Caco-2 (cell line): ENCODE data around the gene CELF5. TPM values are rescaled to one million over a fixed set of nuclear protein-coding genes. Genes with fewer than 3 reads are reported as not detected.
"Not testable (repeated sequence)": the region's sequence is repeated elsewhere in the genome, so short reads cannot be mapped to it uniquely, and the experiment has no call there.

Experiments used
- BruUV-seq: library from RNA; stranded (reverse); fragments of 400-500 nt; replicated peaks from 2 replicates; lab custom pipeline; 2021; lab: Mats Ljungman, UMichigan
- CTCF ChIA-PET: fragments of 300-600 bp; sonication (Branson Sonifier 250); formaldehyde crosslinking; loops from one replicate; lab custom pipeline; 2022; ENCODE audit warnings: antibody characterized with exemption; lab: Charles Lee
- POLR2A ChIA-PET: fragments of 300-600 bp; sonication (Branson Sonifier 250); formaldehyde crosslinking; loops from one replicate; lab custom pipeline; 2022; ENCODE audit warnings: antibody characterized with exemption; lab: Charles Lee
- DNase-seq, 2 experiments: peaks; one replicate each; pipeline versions ENCODE4 v3.0.0 to v3.0.0-alpha.2; 2020 to 2022
- H3K27me3 ChIP-seq: replicated peaks from 2 replicates; pipeline ENCODE4 v1.6.0; 2011; ENCODE audit warnings: low read length; ENCODE audit not compliant: control insufficient read depth, insufficient read depth
- H3K36me3 ChIP-seq: 2 replicates; pipeline ENCODE4 v1.5.1; 2011; ENCODE audit warnings: low read length; ENCODE audit not compliant: control insufficient read depth, insufficient read depth
- H3K4me1 ChIP-seq: fragments of 250-450 bp; sonication (Bioruptor Pico); 2 replicates; pipeline ENCODE4 v1.5.1; 2020; ENCODE audit warnings: mild to moderate bottlenecking
- H3K4me3 ChIP-seq: 2 replicates; pipeline ENCODE4 v1.5.1; 2011; ENCODE audit warnings: low read depth, mild to moderate bottlenecking, control low read depth, low read length
- H3K9me3 ChIP-seq: fragments of 250-450 bp; sonication (Bioruptor Pico); 2 replicates; pipeline ENCODE4 v1.5.1; 2020; ENCODE audit warnings: mild to moderate bottlenecking, moderate library complexity
- H3K27ac Mint-ChIP-seq: one replicate; pipeline ENCODE4 v1.8.0; 2022; ENCODE audit warnings: mixed read lengths; ENCODE audit not compliant: unreplicated experiment
- H3K27me3 Mint-ChIP-seq: one replicate; pipeline ENCODE4 v1.8.0; 2022; ENCODE audit warnings: mixed read lengths; ENCODE audit not compliant: insufficient read depth, unreplicated experiment
- H3K36me3 Mint-ChIP-seq: one replicate; pipeline ENCODE4 v1.8.0; 2022; ENCODE audit warnings: mild to moderate bottlenecking, mixed read lengths; ENCODE audit not compliant: insufficient read depth, unreplicated experiment
- H3K4me1 Mint-ChIP-seq: one replicate; pipeline ENCODE4 v1.8.0; 2022; ENCODE audit warnings: low read depth, mixed read lengths; ENCODE audit not compliant: unreplicated experiment
- H3K4me3 Mint-ChIP-seq: one replicate; pipeline ENCODE4 v1.8.0; 2022; ENCODE audit warnings: mild to moderate bottlenecking, moderate library complexity, mixed read lengths; ENCODE audit not compliant: unreplicated experiment
- H3K9me3 Mint-ChIP-seq: one replicate; pipeline ENCODE4 v1.8.0; 2022; ENCODE audit warnings: mixed read lengths; ENCODE audit not compliant: unreplicated experiment
- intact Hi-C: fragments of 100-400 bp; cut with micrococcal nuclease; formaldehyde crosslinking; loops from one replicate; pipeline ENCODE4 v1.10.0; 2022; ENCODE audit not compliant: unreplicated experiment
- total RNA-seq: library from RNA; stranded (reverse); gene quantifications from 2 replicates; pipeline ENCODE4 v1.2.3, GENCODE V29; 2022
- TF ChIP-seq, protein P1 (sequence below), 2 experiments: fragments of 200-600 bp in 1 of 2; IDR thresholded peaks; 1 replicate in 1 of 2; 2 replicates in 1 of 2; pipeline versions ENCODE4 v1.5.1 to v1.8.0; 2011 to 2022; ENCODE audit warnings: antibody characterized with exemption in 1 of 2, control low read depth in 1 of 2, inconsistent platforms in 1 of 2, low read depth in 1 of 2, low read length in 1 of 2, mild to moderate bottlenecking in 1 of 2, moderate library complexity in 1 of 2; ENCODE audit not compliant: insufficient read depth in 1 of 2, severe bottlenecking in 1 of 2, unreplicated experiment in 1 of 2

The CELF5 gene
- total RNA-seq, 1 experiment from 2014 or later: 0.07 TPM

DNA sequence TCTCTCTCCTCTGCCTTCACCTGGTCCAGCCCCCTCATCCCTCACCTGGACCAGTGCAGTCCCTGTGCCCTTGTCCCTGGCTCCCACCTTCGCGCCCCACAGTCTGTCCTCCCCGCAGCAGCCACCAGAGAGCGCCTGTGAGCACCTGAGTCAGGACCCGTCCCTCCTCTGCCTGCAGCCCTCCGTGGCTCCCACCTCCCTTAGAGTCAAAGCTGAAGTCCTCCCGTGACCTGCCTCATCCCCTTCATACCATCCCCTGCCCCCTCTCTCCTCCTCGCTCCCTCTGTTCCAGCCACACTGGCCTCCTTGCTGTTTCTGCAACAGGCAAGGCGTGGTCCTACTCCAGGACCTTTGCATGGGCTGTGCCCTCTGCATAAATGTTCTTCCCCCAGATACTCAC is 10.3 kb downstream of the CELF5 start:
- Histone ChIP-seq H3K4me1 (no peaks in the 10 kb centered on the region), H3K36me3 (no peaks in the 10 kb centered on the region), H3K27me3 (no peaks in the 10 kb centered on the region), H3K4me3 (no peak overlapping the region), H3K9me3 (no peaks in the 10 kb centered on the region)
- Mint-ChIP-seq H3K4me1 (peaks cover 7% of the 10 kb centered on the region), H3K4me3 (no peak overlapping the region), H3K9me3 (no peaks in the 10 kb centered on the region), H3K36me3 (no peaks in the 10 kb centered on the region), H3K27ac (no peak overlapping the region), H3K27me3 (peaks cover 12% of the 10 kb centered on the region)
- DNase-seq: peak in 1 of 2 experiments; percentile 28
- CTCF ChIA-PET: interaction anchor here (0.6 kb wide), 1 partner anchor 211 kb away, joined by 3 read pairs; no protein-coding TSS in a partner anchor
- no TSS peak for BruUV-seq
- TF ChIP-seq, protein P1, sequence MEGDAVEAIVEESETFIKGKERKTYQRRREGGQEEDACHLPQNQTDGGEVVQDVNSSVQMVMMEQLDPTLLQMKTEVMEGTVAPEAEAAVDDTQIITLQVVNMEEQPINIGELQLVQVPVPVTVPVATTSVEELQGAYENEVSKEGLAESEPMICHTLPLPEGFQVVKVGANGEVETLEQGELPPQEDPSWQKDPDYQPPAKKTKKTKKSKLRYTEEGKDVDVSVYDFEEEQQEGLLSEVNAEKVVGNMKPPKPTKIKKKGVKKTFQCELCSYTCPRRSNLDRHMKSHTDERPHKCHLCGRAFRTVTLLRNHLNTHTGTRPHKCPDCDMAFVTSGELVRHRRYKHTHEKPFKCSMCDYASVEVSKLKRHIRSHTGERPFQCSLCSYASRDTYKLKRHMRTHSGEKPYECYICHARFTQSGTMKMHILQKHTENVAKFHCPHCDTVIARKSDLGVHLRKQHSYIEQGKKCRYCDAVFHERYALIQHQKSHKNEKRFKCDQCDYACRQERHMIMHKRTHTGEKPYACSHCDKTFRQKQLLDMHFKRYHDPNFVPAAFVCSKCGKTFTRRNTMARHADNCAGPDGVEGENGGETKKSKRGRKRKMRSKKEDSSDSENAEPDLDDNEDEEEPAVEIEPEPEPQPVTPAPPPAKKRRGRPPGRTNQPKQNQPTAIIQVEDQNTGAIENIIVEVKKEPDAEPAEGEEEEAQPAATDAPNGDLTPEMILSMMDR (IDR thresholded peaks at IDR 0.05; ENCODE audit: insufficient read depth in 1 of 2, low read depth in 1 of 2, low read length in 1 of 2, severe bottlenecking in 1 of 2, unreplicated experiment in 1 of 2): no peak
- intact Hi-C loops: no loop called here
- POLR2A ChIA-PET: no interaction called here

DNA sequence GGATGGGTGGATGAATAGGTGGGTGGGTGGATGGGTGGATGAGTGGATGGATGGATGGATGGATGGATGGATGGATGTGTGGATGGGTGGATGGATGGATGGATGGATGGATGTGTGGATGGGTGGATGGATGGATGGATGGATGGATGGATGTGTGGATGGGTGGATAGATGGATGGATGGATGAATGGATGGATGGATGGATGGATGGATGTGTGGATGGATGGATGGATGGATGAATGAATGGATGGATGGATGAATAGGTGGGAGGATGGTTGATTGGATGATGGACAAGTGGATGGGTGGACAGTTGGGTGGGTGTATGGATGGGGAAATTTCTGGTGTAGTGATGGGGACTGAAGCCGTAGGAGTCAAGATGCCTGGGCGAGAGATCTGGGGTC is 11.1 kb downstream of the CELF5 start:
- H3K9me3 ChIP-seq, DNase-seq, H3K36me3 ChIP-seq, H3K27ac Mint-ChIP-seq, H3K27me3 ChIP-seq, H3K4me3 ChIP-seq, H3K4me1 Mint-ChIP-seq, H3K4me1 ChIP-seq, intact Hi-C loops, POLR2A ChIA-PET, H3K9me3 Mint-ChIP-seq, H3K4me3 Mint-ChIP-seq, H3K36me3 Mint-ChIP-seq, BruUV-seq: not testable (repeated sequence)
- CTCF ChIA-PET: interaction anchor here (0.6 kb wide), 1 partner anchor 212 kb away, joined by 3 read pairs; no protein-coding TSS in a partner anchor
- peaks cover 13% of the 10 kb centered on the region for H3K27me3 Mint-ChIP-seq

DNA sequence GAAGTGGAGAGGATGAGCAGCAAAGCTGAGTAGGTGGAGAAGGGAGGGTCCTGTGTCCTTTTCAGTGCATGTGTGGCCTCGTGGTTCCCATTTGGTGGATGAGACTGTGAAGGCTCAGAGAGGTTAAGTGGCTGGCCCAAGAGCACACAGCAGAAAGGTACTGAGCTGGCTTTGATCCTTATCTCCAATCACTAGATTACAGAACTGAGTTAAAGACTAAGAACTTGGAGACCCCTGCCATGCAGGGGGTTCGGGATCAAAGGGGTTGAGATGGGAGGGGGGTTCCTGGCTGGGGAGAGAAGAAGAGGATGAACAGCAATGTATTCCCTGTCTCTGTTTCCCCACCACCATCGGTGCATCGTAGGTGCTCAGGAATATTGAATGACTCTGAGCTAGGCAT is 11.8 kb downstream of the CELF5 start:
- Mint-ChIP-seq H3K36me3 (no peaks in the 10 kb centered on the region), H3K4me1 (peaks cover 7% of the 10 kb centered on the region), H3K27ac (no peak overlapping the region), H3K9me3 (no peaks in the 10 kb centered on the region), H3K4me3 (no peak overlapping the region), H3K27me3 (peaks cover 13% of the 10 kb centered on the region)
- Histone ChIP-seq H3K4me3 (no peak overlapping the region), H3K36me3 (no peaks in the 10 kb centered on the region), H3K9me3 (no peaks in the 10 kb centered on the region), H3K4me1 (no peaks in the 10 kb centered on the region), H3K27me3 (no peaks in the 10 kb centered on the region)
- intact Hi-C loops: no loop called here
- no TSS peak for BruUV-seq
- no peak for DNase-seq
- ChIA-PET CTCF (no interaction called here), POLR2A (no interaction called here)
- TF ChIP-seq, protein P1 (IDR thresholded peaks at IDR 0.05; ENCODE audit: insufficient read depth in 1 of 2, low read depth in 1 of 2, low read length in 1 of 2, severe bottlenecking in 1 of 2, unreplicated experiment in 1 of 2): no peak
